Natural killer cell treated with Interleukin-12 subunit alpha and Interleukin-12 subunit beta and Interleukin-15 and Interleukin-18, amount 100 ng/mL, for 72 hours (primary cell): ENCODE data around the gene IPPK. TPM values are rescaled to one million over a fixed set of nuclear protein-coding genes. Genes with fewer than 3 reads are reported as not detected.

Source experiments
- ATAC-seq, 2 donors: fragments of 150-1000 bp; cut with Tn5 transposase in 1 of 2; sonication (Bioruptor Pico), chemical (Tn5 transposase) in 1 of 2; 2 replicates each; pipeline ENCODE4 v1.10.0; 2021
- DNase-seq: peaks from one replicate; pipeline ENCODE4 v3.0.0; 2022; ENCODE audit warnings: low spot score
- H3K27ac Mint-ChIP-seq, 2 donors: 1 replicate in 1 of 2; 2 replicates in 1 of 2; pipeline ENCODE4 v1.8.0; 2022; ENCODE audit warnings: mixed read lengths in 2 of 2, mild to moderate bottlenecking in 1 of 2, moderate library complexity in 1 of 2
- H3K27me3 Mint-ChIP-seq, 2 donors: 1 replicate in 1 of 2; 2 replicates in 1 of 2; pipeline ENCODE4 v1.8.0; 2022; ENCODE audit warnings: mixed read lengths in 2 of 2
- H3K36me3 Mint-ChIP-seq: one replicate; pipeline ENCODE4 v1.8.0; 2022; ENCODE audit warnings: mixed read lengths
- H3K4me1 Mint-ChIP-seq, 2 donors: 1 replicate in 1 of 2; 2 replicates in 1 of 2; pipeline ENCODE4 v1.8.0; 2022; ENCODE audit warnings: low read depth in 2 of 2, mixed read lengths in 2 of 2, mild to moderate bottlenecking in 1 of 2
- H3K4me3 Mint-ChIP-seq: one replicate; pipeline ENCODE4 v1.8.0; 2022; ENCODE audit warnings: mixed read lengths
- H3K9me3 Mint-ChIP-seq: 2 replicates; pipeline ENCODE4 v1.8.0; 2022; ENCODE audit warnings: mixed read lengths
- total RNA-seq, 2 donors: library from RNA; stranded (reverse); gene quantifications; one replicate each; pipeline ENCODE4 v1.2.3, GENCODE V29; 2022

The IPPK gene
- total RNA-seq, 2 donors from 2014 or later = 11.8 to 21.9 TPM

- no peaks in the 10 kb centered on the region for H3K9me3 Mint-ChIP-seq
- no peaks in the 10 kb centered on the region for H3K4me1 Mint-ChIP-seq
- no peaks in the 10 kb centered on the region for H3K27me3 Mint-ChIP-seq
- DNase-seq (no peak), ATAC-seq (no peak)
- no peak overlapping the region for H3K27ac Mint-ChIP-seq
- H3K4me3 Mint-ChIP-seq = no peak overlapping the region
- H3K36me3 Mint-ChIP-seq = peaks cover 15% of the 10 kb centered on the region
These were observed 53.2 kb downstream of the IPPK start for GRCh38 chr9:92616655-92617111.

DNA sequence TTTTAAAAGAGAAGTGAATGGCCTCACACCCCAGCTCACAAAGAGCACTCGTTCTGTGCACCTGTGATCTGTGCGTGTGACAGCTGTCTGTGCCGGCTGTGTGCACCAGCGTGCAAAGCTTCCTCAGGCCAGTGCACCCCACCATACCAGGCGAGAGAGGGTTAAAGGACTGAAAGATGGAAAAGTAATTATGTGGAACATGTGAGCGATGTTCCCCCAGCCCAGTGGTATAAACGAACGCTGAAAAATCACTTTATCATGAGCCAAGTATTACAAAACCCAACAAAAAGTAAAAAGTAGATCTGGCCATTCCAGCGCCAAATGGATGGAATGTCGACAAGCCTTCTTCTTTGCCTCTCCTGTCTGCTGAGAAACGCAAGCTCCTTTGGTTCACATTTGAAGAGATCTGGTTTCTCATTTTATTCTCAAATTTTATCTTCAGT is 53.7 kb downstream of the IPPK start:
- Mint-ChIP-seq H3K36me3 (peaks cover 15% of the 10 kb centered on the region), H3K27ac (no peak overlapping the region), H3K4me3 (no peak overlapping the region), H3K4me1 (peaks cover 0 to 3% of the 10 kb centered on the region in 2 donors), H3K9me3 (no peaks in the 10 kb centered on the region), H3K27me3 (no peaks in the 10 kb centered on the region)
- DNase-seq (no peak), ATAC-seq (no peak)

- no peaks in the 10 kb centered on the region for H3K27me3 Mint-ChIP-seq
- no peaks in the 10 kb centered on the region for H3K9me3 Mint-ChIP-seq
- no peak overlapping the region for H3K4me3 Mint-ChIP-seq
- H3K4me1 Mint-ChIP-seq = peaks cover 0 to 3% of the 10 kb centered on the region in 2 donors
- no peak overlapping the region for H3K27ac Mint-ChIP-seq
- peaks cover 15% of the 10 kb centered on the region for H3K36me3 Mint-ChIP-seq
- ATAC-seq = no peak
- no peak for DNase-seq
These were observed 54.1 kb downstream of the IPPK start for GRCh38 chr9:92615790-92616189.

DNA sequence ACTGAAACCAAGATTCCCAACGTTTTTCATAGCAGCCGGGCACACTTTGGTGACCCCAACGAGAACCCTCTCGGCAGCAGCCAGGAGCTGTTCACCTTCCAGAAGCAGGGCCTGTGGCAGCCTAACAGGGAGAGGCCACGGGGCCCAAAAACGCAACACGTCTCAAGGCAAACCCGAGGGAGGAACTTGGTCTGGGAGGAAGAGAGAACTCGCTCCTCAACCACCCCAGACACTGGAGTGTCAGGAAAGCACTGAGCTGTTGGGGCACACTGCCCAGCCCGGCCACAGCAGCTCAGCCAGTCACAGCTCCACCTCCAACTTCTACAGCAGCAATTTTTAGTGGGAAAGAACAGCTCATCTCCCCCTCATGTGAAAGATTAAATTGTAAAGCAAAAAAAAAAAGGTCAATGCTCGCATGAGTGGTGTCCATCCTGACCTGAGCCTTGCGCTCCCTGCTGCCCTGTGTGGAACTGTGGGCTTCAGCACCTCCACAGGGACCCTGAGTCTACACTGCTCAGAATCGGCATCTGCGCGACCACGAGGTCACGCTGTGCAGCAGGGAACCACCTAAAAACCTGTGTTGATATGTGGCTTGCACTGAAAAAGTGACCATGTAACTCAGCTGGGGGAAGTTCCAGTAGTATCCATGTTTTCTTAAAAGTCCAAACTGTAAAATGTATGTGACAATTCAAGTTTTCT is 55.0 kb downstream of the IPPK start:
- peak overlapping the region in 1 of 2 donors; percentile 48 for H3K27ac Mint-ChIP-seq
- peaks cover 0 to 3% of the 10 kb centered on the region in 2 donors for H3K4me1 Mint-ChIP-seq
- no peaks in the 10 kb centered on the region for H3K27me3 Mint-ChIP-seq
- H3K4me3 Mint-ChIP-seq = no peak overlapping the region
- peaks cover 15% of the 10 kb centered on the region for H3K36me3 Mint-ChIP-seq
- ATAC-seq (no peak), DNase-seq (no peak)
- H3K9me3 Mint-ChIP-seq = no peaks in the 10 kb centered on the region

DNA sequence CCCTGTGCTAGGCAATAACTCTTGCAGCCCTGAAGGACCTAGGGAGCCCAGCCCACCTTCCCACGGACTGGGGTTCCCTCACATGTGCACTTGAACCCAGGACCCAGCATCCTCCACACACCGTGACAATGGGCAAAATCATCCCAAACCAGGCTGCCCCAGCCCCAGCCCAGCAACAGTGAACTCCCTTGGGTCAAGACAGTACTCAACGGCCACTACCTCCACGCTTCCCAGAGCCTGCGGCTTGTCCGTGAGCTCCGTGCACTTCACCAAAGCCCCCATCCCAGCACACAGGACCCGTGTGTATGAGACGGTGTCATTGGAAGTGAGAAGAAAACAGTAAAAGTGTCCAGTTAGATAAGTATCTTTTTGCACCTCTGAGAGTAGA is 55.8 kb downstream of the IPPK start:
- ATAC-seq (no peak), DNase-seq (no peak)
- Mint-ChIP-seq H3K36me3 (peaks cover 15% of the 10 kb centered on the region), H3K27me3 (no peaks in the 10 kb centered on the region), H3K27ac (no peak overlapping the region), H3K9me3 (no peaks in the 10 kb centered on the region), H3K4me1 (peaks cover 0 to 3% of the 10 kb centered on the region in 2 donors), H3K4me3 (no peak overlapping the region)

DNA sequence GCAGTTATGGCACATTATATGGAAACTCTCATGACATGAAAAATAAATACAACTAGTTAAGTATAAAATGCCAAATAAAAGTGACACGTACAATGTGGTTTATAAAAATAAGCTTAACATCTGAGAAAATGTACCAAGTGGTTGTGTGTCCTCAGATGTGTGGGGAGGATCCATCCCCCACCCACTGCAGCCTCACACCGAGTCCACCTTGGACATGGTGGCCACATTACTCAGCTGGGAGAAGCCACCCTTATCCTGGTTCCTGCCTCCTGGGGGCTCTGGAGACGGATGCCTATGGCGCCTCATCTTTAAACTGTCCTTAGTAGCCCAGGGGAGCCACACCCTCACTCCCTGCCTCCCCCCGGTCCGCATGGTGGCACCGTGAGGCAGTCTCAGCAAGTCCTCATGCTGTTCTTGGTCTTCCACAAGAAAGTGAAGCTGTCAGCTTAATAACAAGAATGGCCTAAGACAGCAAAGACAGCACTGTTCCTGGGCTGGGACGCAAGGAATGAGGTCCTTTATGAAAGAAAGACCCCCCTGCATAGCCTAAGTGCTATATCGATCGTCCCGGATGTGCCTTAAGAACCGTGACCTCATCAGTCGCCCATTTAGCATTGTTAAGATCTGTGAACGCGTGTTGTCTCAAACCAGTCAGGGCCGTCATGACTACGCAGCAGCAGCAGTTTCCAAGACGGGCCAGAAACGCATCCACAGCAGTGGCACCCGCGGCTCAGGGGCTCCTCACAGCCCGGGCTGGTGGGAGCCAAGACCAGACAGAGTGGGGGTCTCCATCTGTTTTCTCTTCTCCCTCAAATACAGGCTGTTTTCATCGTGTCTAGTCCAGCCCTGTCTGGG is 56.4 kb downstream of the IPPK start:
- H3K36me3 Mint-ChIP-seq = peaks cover 15% of the 10 kb centered on the region
- H3K27me3 Mint-ChIP-seq = no peaks in the 10 kb centered on the region
- H3K4me1 Mint-ChIP-seq = peaks cover 0 to 3% of the 10 kb centered on the region in 2 donors
- no peak for ATAC-seq
- DNase-seq = no peak
- no peak overlapping the region for H3K4me3 Mint-ChIP-seq
- no peak overlapping the region for H3K27ac Mint-ChIP-seq
- H3K9me3 Mint-ChIP-seq = no peaks in the 10 kb centered on the region

GRCh38 chr9:92612816-92613215 is 57.1 kb downstream of the IPPK start:
- no peak for DNase-seq
- Mint-ChIP-seq H3K27me3 (no peaks in the 10 kb centered on the region), H3K36me3 (peaks cover 15% of the 10 kb centered on the region), H3K4me3 (no peak overlapping the region), H3K27ac (no peak overlapping the region), H3K4me1 (peaks cover 0 to 3% of the 10 kb centered on the region in 2 donors), H3K9me3 (no peaks in the 10 kb centered on the region)
- no peak for ATAC-seq

- Mint-ChIP-seq H3K27ac (no peak overlapping the region), H3K4me1 (peaks cover 0 to 3% of the 10 kb centered on the region in 2 donors), H3K27me3 (no peaks in the 10 kb centered on the region), H3K4me3 (no peak overlapping the region), H3K36me3 (peaks cover 15% of the 10 kb centered on the region), H3K9me3 (no peaks in the 10 kb centered on the region)
- ATAC-seq (no peak), DNase-seq (no peak)
These were observed 57.6 kb downstream of the IPPK start for GRCh38 chr9:92612292-92612691.

DNA sequence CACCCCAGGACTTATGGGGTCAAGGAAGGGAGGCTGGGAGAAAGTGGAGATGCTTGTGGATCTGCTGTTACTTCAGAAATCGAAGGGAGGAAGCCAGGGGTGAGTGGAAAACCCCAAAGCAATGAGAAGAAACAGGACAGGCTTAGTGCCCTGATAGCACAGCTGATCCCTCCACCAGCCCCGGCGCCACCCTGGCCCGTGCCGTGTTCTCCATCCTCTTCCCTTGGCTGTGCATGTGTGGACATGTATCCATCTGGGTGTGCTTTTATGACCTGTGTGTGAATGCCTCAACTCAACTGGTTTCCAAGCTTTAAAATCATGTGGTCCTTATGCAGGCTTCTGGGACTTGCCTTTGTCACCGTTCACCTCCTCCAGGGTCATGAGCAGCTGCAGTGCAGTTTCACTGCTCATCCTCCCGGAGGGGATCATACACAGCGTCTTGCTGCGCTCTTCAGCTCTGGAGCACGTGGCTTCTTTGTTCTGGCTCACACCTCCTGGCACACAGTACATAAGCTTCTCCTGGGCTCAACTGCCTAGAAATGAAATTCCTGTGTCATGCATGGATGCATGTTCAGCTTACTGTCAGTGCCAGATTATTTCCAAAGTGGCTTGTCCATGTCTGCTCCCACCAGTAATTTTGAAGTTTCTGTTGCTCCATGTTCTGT is 58.2 kb downstream of the IPPK start:
- no peak overlapping the region for H3K27ac Mint-ChIP-seq
- no peak overlapping the region for H3K4me3 Mint-ChIP-seq
- H3K9me3 Mint-ChIP-seq = no peaks in the 10 kb centered on the region
- ATAC-seq = no peak
- H3K36me3 Mint-ChIP-seq = peaks cover 14% of the 10 kb centered on the region
- no peaks in the 10 kb centered on the region for H3K27me3 Mint-ChIP-seq
- H3K4me1 Mint-ChIP-seq = peaks cover 0 to 3% of the 10 kb centered on the region in 2 donors
- no peak for DNase-seq

DNA sequence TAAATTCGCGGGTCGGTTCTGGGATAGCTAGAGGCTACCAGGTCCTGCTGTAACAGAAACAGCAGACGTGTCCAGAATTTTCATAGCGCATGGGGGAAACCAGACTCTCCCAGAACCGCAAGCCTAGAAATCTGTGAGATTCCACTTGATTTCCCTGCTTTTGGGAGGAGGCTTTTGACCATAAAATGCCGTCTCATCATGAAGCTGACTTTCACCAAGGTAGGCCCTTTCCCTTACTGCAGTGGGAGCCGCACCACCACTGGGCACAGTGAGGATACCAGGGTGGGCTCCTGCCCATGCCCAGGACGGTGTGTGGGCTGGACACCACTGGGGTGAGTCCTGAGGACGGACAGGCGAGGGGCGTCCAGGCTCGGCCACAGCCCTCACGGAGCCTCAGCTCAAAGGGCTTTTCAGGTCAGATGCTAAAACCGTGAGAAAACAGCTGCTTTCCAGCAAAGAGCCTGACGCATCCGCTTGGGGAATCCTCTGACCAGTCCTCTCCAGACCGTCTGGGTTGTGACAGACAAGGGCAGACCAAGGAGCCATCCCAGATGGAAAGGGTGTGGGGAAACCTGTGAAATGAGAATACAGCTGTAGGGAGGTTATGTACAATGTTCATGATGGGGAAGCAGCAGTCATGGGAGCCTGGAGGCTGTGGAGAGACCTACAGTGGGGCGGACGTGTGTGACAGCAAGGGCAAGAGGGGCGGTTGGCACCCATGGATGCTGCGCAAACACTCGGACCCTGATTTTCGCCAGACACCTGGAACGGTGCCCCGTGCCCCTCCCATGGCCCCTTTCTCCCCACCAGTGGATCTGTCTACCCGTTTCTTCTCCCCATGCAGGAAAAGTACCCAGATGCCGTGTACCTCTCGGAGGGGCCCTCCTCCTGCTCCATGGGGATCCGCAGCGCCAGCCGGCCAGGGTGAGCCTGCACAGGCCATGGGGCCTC is 59.2 kb downstream of the IPPK start:
- Mint-ChIP-seq H3K36me3 (peaks cover 4% of the 10 kb centered on the region), H3K27me3 (no peaks in the 10 kb centered on the region), H3K27ac (no peak overlapping the region), H3K4me1 (peaks cover 0 to 3% of the 10 kb centered on the region in 2 donors), H3K9me3 (no peaks in the 10 kb centered on the region), H3K4me3 (no peak overlapping the region)
- ATAC-seq = no peak
- DNase-seq = no peak

DNA sequence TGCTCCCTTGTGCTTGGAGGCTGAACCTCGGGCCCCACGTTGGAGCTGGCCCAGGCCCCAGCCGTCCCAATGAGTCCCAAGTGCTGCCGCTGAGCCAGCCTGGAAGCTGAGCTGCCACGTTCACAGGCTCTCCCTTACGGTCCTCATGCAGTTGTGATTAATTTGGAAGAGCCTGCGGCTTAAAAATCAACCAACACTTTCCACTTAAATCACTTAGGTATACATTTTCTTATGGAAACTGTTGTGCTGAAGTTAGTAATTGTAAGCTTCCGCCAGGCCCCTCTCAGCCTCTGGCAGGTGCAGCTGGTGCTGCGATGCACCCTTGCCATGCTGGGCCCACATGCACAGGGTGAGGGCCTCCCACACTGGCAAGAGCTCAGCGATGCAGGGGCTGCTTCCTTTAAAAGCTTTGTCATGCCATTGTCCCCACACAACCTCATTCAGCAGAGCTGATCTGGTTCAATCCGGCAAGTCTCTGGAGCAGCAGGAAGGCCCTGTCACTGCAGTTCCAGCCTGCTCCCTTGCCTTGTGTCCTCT is 61.0 kb downstream of the IPPK start:
- DNase-seq (no peak), ATAC-seq (peak in 1 of 2 donors; percentile 29)
- Mint-ChIP-seq H3K4me1 (peaks cover 0 to 3% of the 10 kb centered on the region in 2 donors), H3K9me3 (peaks cover 2% of the 10 kb centered on the region), H3K27me3 (no peaks in the 10 kb centered on the region), H3K4me3 (no peak overlapping the region), H3K36me3 (no peaks in the 10 kb centered on the region), H3K27ac (no peak overlapping the region)

DNA sequence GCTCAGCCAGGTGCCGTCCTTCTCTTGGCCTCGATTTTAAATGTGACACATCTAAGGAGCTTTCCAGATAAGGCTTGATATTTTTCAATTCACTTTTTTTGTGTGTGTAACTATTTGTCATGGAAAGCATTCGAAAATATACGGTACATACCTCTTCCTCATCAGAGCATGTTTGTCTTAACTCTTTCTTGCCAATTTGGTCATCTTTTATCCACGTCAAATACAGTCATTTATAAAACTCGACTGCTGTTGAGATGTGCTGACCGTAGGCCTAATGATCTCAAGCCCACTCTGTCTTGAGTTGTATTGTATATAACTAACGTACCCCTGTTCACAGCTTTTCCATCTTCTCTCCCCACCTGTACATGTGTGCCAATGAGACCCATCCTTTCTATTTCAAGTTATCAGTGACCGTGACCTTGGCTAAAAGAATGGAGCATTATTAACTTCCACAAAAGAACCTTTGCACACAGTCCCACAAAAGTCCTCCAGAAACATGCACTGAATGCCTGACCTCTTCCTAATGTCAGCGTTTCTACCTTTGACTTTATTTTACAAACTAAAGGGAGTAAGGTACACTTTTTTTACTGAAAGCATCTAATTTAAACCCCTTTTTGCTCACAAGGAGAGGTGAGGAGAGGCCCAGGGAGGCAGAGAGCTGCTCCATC is 61.6 kb downstream of the IPPK start:
- H3K9me3 Mint-ChIP-seq = peaks cover 8% of the 10 kb centered on the region
- ATAC-seq (no peak), DNase-seq (no peak)
- no peaks in the 10 kb centered on the region for H3K27me3 Mint-ChIP-seq
- peaks cover 0 to 3% of the 10 kb centered on the region in 2 donors for H3K4me1 Mint-ChIP-seq
- H3K27ac Mint-ChIP-seq = no peak overlapping the region
- H3K36me3 Mint-ChIP-seq = no peaks in the 10 kb centered on the region
- no peak overlapping the region for H3K4me3 Mint-ChIP-seq
